ENCODE measurements around the gene HMGCS1.
"Not testable (repeated sequence)": the region's sequence is repeated elsewhere in the genome, so short reads cannot be mapped to it uniquely, and the experiment has no call there.

The HMGCS1 gene

DNA sequence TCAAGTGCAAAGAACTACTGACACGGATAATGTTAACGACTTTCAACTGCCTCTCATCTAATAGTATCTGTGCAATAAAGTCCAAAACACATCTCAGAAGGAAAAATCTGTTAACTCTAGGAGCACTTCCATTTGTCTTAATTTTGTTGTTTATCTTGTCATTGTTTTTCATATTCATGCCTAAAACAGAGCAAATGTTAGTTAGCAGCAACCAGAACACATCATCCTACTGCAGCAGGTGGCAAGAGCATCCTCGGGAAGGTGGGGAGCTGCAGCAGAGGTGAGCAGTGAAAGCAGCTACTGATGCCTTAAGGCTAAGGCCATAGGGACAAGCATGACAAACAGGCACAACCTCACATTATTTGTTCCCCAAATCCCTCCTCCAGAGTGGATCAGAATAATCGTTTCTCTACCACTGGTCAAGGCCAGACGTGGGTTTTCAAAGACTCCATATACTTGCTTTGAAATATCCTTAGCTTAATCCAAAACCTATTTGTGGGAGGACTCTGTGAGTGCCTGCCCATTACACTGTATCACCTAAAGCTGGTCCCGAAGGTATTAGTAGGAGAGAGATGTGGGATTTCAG lies 1.0 kb downstream of the HMGCS1 start:
- DNase-seq = no peak

DNA sequence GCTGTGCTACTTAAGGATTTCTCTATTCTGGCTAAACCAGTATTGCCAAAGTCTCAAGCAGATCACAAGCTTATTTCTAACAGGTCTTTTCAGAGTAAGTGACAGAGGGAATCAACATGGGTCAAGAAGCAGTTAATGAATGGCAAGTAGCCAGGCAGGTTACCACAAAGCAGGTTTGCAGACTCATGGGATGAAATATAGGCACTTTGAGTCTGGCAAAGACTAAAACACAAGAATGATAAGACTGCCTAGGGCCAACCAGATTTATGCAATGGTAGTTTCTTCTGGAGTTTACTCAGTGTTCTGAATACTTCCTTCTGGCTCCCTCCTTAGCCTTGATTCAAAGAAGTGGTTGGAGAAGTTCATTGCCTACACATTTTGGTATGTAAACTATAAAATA lies 3.6 kb downstream of the HMGCS1 start:
- peak; percentile 51 for DNase-seq

DNA sequence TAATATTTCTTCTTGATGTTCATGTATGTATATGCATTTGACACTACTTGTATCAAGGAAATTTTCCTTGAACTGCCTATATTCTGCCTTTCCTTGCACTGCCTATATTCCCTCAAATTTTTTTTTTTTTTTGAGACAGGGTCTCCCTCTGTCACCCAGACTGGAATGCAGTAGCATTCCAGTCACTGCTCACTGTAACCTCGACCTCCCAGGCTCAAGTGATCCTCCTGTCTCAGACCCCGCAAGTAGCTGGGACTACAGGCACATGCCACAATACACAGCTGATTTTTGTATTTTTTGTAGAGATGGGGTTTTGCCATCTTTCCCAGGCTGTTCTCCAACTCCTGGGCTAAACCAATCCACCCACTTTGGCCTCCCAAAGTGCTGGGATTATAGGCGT lies 4.1 kb downstream of the HMGCS1 start:
- DNase-seq = no peak

DNA sequence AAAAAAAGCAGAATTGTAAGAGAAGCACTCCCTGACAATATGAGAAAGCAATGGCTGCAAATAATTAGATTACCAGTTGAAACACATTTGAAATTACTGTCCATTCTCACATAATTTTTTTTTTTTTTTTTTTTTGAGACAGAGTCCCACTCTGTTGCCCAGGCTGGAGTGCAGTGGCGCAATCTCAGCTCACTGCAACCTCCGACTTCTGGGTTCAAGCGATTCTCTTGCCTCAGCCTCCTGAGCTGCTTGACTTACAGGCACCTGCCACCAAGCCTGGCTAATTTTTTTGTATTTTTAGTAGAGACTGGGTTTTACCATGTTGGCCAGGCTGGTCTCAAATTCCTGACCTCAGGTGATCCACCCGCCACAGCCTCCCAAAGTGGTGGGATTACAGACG lies 6.3 kb downstream of the HMGCS1 start:
- DNase-seq = not testable (repeated sequence)

DNA sequence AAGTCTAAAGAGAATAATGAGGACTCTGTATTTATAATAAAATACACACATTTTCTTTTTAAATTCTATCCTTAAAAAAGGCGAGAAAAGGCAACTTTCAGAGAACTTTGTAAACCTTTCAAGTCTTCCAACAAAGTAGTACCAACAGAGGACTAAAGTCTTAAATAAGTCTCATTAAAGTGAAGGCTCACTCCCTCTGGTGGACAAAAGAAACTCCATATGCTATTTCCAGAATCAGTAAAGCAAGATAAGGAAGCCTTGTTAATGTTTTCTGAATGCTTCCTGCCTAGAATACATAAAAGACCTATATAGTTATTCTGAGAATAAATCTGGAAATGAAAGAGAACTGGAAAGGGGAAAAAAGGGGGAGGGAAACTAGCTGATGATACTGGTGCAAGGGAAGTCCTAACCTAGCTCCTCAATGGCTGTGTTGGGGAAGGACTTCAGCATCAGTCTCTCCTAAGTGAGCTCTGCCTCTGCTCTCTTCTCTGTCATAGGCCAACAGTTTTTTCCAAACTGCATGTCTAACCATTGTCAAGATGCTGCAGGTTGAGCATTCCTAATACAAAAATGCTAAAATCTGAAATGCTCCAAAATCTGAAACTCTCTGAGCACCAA lies 7.2 kb downstream of the HMGCS1 start:
- DNase-seq = peak; percentile 91

DNA sequence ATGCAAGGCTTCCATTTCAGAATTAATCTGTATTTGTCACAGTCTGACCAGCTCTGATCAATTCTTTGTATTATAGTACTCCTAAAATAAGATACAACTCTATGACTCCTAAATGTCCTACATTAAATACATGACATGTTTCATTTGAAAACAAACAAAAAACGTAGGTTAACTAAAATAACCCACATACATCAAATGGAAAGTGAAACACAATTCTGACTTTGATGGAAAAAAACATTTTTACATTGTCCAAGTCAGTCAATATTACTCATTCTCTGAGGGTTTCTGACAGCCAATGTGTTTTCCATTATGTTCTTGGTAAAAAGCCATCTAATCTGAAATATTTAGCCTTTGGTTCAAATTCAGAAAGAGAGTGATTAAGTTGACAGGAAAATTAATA lies 8.7 kb downstream of the HMGCS1 start:
- DNase-seq = no peak

DNA sequence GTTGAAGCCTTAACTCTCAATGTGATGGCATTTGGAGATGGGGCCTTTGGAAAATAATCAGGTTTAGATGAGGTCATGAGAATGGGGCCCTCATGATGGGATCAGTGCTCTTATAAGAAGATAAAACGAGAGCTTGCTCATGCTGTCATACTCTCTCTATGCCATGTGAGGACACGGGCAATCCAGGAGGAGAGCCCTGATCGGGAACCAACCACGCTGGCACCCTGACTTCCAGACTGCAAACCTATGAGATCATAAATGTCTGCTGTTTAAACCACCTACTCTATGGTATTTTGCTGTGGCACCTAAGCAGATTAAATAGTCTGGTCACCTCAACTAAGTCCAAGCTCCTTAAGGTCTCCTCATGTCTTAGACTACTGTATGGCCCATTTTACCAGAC lies 10.0 kb downstream of the HMGCS1 start:
- no peak for DNase-seq

DNA sequence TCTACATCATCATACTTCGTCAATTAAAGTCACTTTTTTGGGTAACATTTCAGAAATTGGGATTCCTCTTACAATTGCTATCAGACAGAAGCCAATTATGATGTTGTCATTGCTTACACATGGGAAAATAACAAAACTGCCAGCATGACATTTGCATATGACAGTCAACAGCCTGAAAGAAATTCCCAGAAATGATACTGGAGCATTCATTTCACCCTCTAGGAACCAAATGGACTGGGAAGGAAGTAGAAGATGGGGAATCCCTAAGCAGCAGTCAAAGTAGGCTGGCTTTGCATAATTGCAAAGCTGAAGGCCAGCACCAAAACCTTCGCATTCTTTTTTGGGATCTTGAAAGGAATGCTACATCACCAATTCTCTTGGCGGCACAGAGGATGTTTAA lies 10.7 kb downstream of the HMGCS1 start:
- DNase-seq = no peak

DNA sequence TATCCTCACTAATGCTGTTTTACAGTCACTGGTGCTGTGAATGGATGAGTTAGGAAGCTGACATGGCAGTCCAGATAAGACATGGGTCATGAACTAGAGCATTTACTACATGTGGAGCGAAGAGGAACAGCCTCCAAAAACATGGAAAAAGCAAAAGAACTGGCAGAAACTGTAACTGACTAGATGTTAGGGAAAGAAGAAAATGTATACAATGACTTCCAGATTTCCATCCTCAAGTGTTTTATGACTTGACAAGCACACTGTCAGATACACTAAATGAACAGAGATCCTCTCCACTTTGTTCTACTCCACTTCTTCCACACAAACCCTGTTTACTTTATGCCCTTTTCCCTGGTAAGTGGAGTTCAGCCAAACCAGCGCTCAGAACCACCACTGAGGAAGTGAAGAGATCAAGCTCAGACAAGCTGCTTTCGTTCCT lies 11.5 kb downstream of the HMGCS1 start:
- DNase-seq = no peak

DNA sequence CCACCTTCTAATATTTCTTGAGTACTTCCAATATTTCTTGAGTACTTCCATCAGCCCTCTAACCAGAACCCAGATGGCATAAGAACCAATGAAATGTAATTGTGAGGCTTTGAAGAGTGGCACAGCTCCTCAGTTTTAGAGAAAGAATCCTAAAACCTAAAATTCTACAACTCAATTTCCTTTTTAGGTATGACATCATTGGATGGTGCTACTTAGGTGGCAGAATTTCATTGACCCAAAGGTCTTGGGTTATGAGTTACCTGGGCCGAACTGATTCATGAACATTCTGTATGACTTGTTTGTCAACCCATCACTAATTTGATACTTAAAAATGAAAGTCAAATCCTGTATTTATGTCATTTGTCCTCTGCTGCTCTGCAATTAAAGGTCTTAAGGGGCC lies 13.1 kb downstream of the HMGCS1 start:
- DNase-seq = no peak

DNA sequence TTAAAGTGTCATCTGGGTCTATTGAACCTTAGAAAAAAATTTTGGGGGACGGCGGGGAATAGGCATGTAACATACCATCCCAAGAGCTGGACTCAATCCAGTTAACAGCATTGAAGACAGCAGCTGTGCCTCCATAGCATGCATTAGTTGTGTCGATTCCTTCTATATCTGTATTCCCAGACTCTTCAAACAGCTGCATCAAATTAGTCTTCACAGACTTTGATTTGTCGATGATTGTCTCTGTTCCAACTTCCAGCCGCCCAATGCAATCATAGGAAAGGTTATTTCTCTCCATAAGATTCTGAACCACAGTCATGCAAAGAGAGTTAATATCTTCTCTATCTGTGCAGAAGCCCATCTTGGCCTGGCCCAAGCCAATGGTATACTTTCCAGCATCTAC lies 14.8 kb downstream of the HMGCS1 start:
- DNase-seq = no peak

DNA sequence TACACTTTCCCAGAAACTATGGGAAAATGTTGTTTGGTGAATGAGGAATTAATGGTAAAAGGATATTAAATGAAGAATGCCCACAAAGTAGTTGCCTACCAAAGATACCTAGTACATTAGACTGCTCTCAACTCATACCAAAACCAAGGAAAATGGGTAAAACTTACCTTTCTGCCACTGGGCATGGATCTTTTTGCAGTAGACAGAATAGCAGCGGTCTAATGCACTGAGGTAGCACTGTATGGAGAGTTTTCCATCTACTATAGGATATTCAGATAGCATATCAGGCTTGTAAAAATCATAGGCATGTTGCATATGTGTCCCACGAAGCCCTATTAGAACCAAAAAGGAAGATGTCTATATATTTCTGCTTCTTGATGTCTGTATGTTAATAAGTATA lies 16.4 kb downstream of the HMGCS1 start:
- DNase-seq = no peak

DNA sequence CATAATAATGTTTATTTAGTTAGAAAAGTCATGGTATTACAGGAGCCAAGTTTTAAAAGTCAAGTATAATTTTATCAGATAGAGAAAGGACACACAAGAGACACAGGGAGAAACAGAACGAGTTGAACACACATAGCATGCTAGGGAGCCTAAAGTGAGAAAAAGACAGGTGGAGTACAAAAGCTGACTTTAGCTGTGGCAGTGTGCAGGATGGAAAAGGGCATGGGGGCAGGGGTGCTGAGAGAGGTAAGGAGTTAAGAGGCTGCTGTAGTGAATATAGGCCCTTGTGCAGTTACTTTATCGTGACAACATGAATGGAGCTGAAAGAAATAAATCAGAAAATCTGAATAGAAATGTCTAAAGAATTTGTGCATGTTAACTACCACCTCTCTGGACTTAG lies 18.0 kb downstream of the HMGCS1 start:
- no peak for DNase-seq

DNA sequence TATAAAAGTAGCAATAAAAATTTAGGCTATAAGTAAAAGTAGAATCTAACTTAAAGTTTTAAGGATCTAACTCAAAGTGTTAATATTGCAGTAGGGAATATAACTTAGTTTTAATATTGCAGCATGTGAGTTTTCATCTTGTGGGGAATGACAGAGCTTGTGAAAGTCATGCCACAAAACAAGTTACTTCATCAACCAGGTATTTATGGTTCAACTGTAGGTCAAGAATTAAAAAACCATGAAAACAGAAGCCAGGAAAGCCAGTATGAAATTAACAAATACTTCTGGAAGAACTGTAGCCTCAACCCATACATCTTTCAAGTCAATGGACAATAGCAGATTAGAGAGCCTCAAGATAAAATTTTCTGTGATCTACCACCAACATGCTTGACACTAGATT lies 19.0 kb downstream of the HMGCS1 start:
- no peak for DNase-seq

DNA sequence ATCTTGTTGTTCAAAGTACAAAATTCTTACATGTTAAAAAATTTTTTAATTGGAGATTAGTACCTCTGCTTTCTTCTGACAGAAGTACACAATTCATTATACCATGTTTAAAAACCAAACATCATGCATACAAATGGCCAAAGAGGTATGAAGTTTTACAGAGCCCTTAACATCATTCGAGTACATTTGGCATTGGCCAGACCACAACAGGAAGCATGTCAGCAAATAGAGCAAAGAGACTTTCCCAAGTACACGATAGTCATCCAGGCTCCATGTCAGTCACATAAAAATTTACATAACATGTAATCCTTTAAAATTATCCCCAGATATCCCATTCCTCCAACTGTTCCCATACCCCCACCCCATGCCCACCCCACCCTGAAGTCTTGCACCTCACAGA lies 22.5 kb downstream of the HMGCS1 start:
- DNase-seq = no peak

DNA sequence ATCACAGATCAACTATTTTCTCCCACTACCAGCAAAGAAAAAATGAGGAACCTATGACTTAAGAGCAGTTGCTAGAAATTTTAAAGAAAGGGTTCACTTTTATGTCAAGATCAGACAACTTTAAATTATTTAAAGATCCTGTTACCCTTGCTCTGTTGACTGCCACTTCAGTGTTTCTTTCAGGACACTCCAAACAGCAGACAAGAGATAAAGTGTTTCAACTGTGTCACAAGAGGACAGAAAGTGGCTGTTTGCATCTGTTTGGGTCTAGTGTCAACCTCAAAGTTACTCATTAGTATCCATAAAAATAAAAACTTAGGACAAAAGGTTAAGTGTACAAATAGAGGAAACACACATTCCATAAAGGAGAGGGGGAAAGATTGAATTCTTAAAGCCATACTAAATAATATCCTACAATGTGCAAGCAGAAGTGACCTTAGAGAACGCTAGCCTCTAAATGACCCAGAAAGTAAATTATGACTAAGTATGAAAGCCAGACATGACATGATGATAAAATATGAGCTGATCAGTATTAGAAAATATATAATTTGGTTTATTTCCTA lies 24.9 kb downstream of the HMGCS1 start:
- DNase-seq = no peak

DNA sequence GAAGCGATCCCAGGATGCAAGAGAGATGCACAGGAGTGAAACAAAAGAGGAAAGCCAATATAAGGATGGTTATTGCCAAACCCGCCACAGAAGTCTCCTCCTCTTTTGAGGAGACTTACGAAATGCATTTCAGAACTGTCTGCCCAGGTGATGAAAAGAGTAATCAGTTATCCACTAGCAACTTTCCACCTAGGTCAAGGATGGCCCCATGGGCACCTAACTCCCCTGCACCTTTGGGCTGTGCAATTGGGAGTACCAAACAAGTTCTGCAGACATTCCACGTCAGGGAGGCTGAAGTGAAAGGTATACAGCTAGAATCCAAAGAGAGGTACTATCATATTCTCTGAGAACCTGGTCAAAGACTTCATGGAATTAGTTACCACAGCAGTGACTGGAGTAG lies 25.7 kb downstream of the HMGCS1 start:
- DNase-seq = no peak

DNA sequence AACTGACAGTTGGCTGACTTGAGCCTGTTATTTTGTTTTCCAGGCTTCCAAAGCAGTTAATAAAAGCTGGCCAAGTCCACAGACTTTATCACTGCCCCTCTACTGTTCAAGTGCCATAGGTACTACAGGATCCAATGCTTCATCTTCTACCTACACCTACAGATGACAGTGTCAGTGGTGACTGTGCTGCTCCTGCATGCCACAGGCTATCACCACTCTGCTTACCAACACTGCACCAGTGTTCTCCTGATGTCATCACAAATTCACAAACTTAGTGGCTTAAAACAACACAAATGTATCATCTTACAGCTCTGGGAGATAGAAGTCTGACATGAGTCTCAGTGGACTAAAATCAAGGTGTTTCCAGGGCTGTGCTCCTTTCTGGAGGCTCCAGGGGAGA lies 26.6 kb downstream of the HMGCS1 start:
- DNase-seq = no peak

DNA sequence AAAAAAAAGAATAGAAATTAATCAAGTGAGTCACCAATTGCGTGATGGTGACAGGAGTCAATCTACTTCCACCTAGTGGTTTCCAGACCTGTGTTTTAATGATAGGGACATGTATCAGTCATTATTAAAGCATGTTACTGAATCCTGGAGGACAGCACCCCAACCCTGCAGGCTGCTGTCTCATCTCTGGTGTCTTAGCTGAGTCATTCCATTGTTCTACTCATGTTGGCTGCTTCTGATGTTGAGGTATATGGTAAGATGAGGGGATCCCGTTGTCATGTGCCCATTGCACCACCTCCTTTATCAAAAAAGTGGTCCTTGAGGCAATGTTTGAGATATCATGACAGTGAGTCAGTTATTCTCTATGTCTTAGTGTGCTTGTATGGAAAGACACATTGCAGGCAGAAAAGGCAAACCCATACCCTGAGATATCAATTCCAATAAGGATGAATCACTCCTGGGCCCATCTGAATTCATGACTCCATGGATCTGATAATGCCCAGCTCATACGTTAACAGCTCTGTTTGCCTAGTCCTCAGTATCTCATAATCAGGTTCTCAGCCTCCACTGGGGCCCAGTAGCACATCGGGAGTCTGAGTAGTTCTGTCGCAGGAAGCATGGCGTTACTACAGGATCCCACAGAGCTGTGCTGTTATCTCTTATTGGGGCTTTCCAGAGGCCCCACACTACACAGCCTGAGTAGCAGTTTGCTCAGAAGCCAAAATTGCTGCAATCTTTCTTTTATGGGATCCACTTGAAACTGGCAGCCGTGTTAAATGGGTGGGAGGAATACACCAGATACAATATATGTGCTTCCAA lies 31.2 kb downstream of the HMGCS1 start:
- peak; percentile 6 for DNase-seq

DNA sequence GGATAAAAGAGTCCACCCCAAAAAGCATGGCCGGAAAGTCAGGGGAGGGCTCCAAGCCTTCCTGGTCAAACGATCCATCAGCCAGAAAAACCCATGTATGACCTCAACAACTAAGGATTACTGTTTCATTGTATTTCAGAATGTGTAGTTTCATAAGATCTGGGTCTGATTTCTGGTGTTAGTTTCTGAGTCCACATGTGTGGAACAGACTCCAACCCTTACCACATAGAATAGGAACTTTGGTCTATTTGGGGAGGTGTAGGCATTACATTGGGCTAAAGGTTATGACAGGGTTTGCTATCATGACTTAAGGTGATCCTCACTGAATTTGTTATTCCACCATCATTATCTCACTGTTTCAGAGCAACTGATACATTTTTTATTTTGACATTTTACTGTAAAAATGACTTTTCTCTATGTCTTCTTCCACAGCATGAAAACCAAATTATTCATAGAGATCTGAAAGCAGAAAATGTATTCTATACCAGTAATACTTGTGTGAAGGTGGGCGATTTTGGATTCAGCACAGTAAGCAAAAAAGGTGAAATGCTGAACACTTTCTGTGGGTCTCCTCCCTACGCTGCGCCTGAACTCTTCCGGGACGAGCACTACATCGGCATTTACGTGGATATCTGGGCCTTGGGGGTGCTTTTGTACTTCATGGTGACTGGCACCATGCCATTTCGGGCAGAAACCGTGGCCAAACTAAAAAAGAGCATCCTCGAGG lies 33.5 kb downstream of the HMGCS1 start:
- DNase-seq = peak; percentile 0

DNA sequence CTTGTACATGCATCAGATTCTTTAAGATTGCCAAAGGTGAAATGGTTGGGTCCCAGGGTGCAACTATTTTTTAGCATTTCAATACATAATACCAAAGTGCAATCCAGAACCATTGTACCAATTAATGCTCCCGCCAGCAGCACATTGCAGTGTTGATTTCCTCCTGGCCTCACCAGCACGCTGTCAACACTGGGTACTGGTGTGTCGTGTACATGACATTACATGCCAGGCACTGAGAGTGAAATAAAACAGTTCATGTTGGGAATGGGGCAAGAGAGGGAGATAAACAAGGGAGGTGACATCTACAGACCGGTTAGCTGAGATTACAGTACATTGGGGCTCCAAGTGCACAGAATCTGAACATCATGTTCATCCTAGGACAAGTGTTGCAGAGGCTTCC lies 37.8 kb downstream of the HMGCS1 start:
- no peak for DNase-seq

DNA sequence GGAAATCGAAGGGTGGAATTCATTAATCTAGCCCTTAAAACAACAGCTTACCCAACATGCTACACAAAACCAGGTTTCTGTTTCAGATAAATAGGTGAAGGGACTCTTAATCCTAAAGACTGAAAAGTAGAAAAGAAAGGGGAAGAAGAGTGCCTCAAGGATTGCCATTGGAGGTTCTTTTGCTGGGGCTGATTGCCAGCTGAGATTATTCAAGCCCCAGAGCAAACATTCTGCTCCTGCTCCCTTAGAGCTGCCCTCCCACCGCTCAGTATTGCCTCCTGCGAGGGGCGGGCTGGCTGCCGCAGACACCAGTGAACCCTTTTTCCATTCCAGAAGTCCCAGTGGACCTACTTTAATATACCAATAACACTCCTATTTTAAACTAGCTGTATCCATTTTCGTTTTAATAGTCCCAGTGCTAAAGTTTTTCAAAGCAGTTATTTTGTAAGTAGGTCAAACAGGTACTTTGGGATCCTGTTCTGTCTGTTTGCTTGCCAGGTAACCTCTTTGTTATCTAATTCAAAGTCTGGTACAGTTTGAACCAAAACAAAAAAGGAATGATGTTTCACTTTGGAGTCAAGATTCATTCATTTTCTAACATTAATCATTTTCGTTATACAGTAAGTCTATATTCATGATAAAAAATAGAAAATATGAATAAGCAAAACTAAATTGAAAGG lies 38.6 kb downstream of the HMGCS1 start:
- peak; percentile 38 for DNase-seq

DNA sequence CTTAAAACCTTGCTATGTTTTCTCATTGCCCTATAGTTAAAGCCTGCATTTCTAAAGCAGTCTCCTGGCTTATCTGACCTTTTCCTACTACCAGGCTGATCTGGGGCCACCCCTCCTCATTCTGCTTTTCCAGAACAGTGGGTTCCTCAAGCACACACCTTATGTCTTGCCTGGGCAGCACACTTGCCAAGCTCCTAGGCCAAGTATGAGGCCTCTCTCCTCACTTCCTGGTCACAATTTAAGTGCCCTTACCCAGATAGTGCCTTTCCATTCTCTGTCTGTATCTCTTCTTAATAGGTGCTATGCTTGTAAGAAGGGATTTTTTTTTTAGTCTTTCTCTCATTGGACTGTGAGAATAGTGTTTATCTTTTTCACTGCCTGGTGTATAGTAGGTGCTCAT lies 39.7 kb downstream of the HMGCS1 start:
- DNase-seq = no peak
